ENCODE measurements around the gene PKNOX1.
"Not testable (repeated sequence)": the region's sequence is repeated elsewhere in the genome, so short reads cannot be mapped to it uniquely, and the experiment has no call there.

The PKNOX1 gene

DNA sequence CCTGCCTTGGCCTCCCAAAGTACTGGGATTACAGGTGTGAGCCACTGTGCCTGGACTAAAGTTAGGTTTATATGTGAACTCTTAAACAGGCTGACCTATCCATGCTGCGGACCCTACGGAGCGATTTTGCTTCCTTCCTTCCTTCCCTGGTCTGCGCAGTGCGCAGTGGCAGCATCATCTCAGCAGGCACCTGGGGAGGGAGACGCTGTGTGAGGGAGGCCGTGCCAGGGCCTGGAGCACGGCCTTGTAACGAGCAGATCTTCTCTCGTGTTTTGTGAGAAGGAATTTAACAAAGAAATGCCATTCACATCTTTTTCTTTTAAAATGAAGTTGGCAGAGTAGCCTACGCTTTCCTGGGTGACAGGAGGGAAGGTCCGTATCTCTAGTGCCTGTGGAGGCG lies 45.8 kb downstream of the PKNOX1 start:
- DNase-seq (ENCODE audit: low spot score) = no peak

DNA sequence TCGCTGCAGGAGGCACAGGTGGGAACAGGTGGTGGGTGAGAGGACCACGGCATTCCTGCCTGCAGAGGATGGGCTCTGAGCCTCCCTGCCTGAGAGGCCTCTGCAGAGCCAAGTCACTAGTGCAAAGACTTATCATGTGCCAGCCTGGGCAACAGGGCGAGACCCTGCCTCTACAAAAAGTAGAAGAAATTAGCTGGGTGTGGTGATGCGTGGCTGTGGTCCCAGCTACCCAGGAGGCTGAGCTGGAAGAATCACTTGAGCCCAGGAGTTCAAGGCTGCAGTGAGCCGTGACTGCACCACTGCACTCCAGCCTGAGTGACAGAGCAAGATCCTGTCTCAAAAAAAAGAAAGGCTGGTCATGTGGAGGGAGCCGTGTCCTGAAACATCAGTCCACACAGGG lies 46.4 kb downstream of the PKNOX1 start:
- DNase-seq (ENCODE audit: low spot score) = no peak

DNA sequence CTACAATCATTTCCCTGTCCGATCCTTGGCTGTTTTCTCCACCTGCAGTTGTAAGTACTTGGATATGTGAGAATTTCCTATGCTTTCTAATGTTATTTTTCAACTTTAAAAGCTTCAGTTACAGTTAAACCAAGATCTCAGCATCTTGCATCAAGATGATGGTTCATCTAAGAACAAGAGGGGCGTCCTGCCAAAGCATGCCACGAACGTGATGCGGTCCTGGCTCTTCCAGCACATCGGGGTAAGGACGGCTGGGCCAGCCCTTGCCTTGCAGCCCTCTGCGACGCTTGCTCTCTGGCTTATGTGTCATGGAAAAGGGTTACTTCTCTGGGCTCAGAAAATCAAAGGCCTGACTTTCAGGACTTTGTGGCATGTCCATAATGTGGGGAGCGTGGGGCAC lies 46.8 kb downstream of the PKNOX1 start:
- DNase-seq (ENCODE audit: low spot score) = no peak

DNA sequence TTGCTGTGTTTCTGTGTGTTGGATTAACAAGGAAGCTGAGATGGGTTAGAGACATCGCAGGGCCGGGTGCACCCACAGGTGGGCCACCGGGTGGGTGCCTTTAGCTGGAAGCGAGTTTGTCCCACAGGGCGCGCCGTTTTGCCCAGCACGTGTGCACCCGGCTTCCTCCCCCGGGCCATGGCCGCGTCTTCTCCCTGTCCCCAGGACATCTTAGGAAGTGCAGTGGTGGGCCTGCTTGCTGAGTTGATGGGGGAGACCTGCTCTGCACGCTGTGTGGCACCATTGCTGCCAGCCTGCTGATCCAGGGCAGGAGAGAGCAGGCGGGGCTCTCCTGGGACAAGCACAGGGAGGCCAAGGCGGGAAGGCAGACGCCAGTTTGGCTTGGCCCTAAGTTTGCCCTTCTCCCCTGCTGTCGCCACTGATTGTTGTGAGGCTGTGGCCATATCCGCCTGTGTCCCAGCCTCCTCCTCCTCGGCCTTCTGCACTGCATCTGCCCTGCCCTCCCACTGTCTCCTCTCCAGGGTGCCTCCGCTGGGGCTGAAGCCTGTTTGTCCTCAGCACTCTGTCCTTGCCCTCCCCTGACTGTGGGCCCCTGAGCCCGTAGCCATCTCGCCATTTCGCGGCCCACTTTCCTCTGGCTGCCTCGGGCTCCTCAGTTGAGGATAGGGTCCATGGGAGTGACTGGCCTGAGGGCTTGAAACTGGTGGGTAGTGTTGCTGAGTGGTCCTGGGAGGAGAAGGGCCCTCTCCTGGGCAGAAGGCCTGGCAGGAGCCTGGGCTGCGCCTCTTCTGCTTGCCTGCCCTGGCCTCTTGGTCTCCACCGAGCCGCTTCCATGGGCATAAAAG lies 47.6 kb downstream of the PKNOX1 start:
- DNase-seq (ENCODE audit: low spot score) = no peak

DNA sequence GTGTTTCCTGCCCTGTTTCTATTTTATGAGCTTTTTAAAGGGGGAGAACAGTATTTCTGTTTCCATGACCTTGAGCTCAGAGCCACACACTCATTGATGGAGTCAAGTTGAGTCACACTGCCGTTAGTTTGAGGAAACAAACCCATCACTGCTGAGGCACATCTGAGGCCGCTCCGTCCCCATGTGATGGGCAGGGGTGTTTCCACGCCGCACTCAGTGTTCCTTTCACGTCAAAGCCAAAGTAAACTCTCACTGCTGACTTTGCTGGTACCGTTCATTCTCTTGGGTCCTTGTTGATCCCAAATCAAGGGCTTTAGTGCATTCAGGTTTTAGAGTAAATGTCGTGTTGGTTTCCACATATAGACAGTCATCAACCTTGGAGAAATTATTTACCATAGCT lies 48.8 kb downstream of the PKNOX1 start:
- DNase-seq (ENCODE audit: low spot score) = no peak

DNA sequence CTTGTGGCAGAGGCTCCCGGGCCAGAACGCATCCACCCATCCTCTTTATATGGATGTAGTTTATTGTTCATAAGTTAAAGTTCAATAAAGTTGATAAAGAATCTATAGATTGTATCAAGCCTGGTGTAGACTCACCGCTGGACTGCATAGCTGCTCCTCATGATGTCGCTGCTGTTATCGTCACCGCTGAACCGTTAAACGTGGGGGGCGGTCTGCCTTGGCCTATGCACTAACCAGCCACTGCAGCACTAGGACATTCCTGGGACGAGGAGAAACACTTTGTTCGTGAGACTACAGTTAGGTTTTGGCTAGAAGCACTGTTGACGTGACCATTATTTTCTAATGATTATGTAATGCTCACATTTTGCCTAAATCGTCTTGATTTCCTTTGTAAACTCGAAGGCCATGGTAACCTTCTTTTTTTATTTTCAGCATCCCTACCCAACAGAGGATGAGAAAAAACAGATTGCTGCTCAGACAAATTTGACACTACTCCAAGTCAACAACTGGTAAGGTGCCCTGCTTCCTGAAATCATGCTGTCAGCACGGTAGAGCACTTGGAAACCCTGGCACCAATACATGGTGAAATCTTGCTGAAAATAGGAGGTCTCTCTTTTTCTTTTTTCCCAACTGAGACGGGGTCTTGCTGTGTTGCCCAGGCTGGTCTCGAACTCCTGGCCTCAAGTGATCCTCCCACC lies 50.2 kb downstream of the PKNOX1 start:
- DNase-seq (ENCODE audit: low spot score) = no peak

- no peak for DNase-seq (ENCODE audit: low spot score)
Observed at GRCh38 chr21:43025636-43026180, 51.3 kb downstream of the PKNOX1 start.

- DNase-seq (ENCODE audit: low spot score) = no peak
Observed at GRCh38 chr21:43027846-43028731, 53.7 kb downstream of the PKNOX1 start.

DNA sequence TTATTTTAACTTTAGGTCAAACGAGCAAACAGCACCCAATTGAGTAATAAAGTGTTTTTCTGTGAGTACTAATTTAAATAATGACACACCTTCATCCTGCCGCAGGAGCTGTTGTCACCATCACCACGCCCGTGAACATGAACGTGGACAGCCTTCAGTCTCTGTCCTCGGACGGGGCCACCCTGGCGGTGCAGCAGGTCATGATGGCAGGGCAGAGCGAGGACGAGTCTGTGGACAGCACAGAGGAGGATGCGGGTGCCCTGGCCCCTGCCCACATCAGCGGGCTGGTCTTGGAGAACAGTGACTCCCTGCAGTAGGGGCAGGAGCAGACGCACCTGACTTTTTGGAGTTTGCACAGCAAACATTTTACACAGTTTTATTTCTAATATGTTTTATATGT lies 55.4 kb downstream of the PKNOX1 start:
- DNase-seq (ENCODE audit: low spot score) = no peak

DNA sequence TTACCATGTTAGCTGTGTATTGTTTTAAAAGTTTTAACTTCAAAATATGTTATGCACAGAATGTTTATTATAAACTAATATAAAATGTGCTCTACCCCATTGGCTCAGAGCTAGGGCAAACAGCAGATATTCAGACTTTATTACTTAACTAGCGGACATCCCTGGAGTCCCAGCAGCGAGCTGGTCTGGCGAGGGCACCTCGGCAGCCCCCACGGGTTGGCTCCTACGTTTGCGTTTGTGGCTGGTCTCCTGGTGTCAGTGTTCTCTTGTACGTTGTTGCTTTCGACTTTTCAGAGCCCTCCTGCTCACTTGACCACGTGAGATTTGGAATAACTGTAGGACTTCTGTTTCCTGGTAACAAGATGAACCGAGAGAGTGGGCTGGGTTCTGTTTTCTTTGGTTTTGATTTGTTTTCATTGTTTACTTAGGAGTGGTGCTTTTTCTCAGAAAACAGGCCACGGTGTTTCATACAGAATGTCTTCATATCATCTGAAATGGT lies 56.8 kb downstream of the PKNOX1 start:
- no peak for DNase-seq (ENCODE audit: low spot score)

- DNase-seq (ENCODE audit: low spot score) = no peak
Observed at GRCh38 chr21:43034101-43034500, 59.7 kb downstream of the PKNOX1 start.

- no peak for DNase-seq (ENCODE audit: low spot score)
Observed at GRCh38 chr21:43034826-43035225, 60.5 kb downstream of the PKNOX1 start.

- not testable (repeated sequence) for DNase-seq (ENCODE audit: low spot score)
Observed at GRCh38 chr21:43036889-43037288, 62.5 kb downstream of the PKNOX1 start.

- DNase-seq (ENCODE audit: low spot score) = not testable (repeated sequence)
Observed at GRCh38 chr21:43037918-43038658, 63.7 kb downstream of the PKNOX1 start.

- not testable (repeated sequence) for DNase-seq (ENCODE audit: low spot score)
Observed at GRCh38 chr21:43038659-43039044, 64.3 kb downstream of the PKNOX1 start.

DNA sequence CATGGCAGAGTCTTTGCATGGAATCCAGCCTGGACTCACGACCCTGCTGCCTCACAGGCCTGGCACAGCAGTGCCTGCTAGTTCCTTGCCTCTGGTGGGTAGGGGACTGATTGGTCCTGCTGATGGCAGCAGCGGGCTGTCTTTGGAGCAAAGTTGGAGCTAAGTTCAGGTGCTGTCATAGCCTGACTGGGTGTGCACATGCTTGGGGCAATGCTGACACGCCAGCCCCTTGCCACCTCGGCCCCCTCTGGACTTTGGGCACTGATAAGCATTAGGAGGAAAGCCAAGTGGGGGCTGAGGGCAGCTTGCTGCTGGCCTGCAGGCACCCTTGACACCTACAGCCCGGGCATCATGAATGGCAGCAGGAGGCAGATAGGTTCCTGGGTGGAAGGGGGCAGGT lies 67.8 kb downstream of the PKNOX1 start:
- not testable (repeated sequence) for DNase-seq (ENCODE audit: low spot score)

GRCh38 chr21:43043291-43043690 lies 68.9 kb downstream of the PKNOX1 start:
- DNase-seq (ENCODE audit: low spot score) = not testable (repeated sequence)

- not testable (repeated sequence) for DNase-seq (ENCODE audit: low spot score)
Observed at GRCh38 chr21:43044547-43044946, 70.2 kb downstream of the PKNOX1 start.

DNA sequence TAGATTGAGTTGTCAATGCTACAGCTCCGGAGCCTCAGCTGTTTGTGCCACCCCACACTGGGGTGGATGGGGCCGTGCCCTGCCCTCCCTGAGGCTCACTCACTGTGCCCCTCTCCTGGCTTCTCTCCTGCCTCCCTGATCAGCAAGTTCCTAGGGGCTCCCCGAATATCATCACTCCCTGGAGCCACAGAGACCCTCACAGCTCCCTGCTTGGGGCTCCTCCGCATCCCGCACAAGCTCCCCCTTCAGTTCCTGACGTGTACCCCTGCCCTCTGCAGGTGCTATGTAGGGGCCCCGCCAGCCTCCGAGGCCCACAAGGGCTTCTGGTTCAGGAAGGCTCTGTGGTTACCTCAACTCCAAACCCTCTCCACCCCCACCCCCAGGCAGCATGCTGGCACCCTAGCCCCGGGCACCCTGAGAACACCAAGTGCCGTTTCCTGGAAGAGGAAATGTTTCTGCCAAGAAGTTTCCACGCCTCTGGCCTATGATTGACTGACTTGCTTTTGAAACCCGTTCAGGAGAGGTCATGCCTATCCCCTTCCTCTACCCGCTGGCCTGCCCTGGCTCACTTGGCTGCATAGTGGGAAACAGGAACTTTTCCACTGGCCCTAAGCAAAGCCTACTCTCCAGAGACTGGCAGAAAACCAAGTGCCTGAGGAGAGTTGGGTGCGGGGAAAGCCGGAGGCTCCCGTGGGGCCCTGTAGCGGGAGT lies 71.0 kb downstream of the PKNOX1 start:
- DNase-seq (ENCODE audit: low spot score) = not testable (repeated sequence)

All from LoVo (cell line).